HCEC 1CT (cell line): ENCODE data around the gene MYRFL.

Experiments
- DNase-seq: peaks from one replicate; pipeline ENCODE4 v3.0.0-alpha.2; 2017

Gene MYRFL

GRCh38 chr12:69900720-69901131, 75.7 kb downstream of the MYRFL start:
- peak; percentile 53 for DNase-seq

GRCh38 chr12:69901221-69901905, 76.3 kb downstream of the MYRFL start:
- no peak for DNase-seq

GRCh38 chr12:69903548-69903947, 78.5 kb downstream of the MYRFL start:
- DNase-seq: no peak

GRCh38 chr12:69904777-69905176, 79.8 kb downstream of the MYRFL start:
- DNase-seq: peak; percentile 19

- DNase-seq: no peak
Measured at GRCh38 chr12:69905801-69906200, 80.8 kb downstream of the MYRFL start.

- no peak for DNase-seq
Measured at GRCh38 chr12:69906411-69907216, 81.6 kb downstream of the MYRFL start.

- no peak for DNase-seq
Measured at GRCh38 chr12:69908203-69908602, 83.2 kb downstream of the MYRFL start.

- no peak for DNase-seq
Measured at GRCh38 chr12:69910694-69911093, 85.7 kb downstream of the MYRFL start.

- DNase-seq: no peak
Measured at GRCh38 chr12:69913526-69913925, 88.5 kb downstream of the MYRFL start.

GRCh38 chr12:69915964-69916363, 90.9 kb downstream of the MYRFL start:
- DNase-seq: no peak

GRCh38 chr12:69916544-69917235, 91.7 kb downstream of the MYRFL start:
- no peak for DNase-seq

GRCh38 chr12:69918287-69918686, 93.3 kb downstream of the MYRFL start:
- DNase-seq: no peak

- no peak for DNase-seq
Measured at GRCh38 chr12:69919495-69919894, 94.5 kb downstream of the MYRFL start.

GRCh38 chr12:69921831-69922230, 96.8 kb downstream of the MYRFL start:
- DNase-seq: no peak

GRCh38 chr12:69922999-69923398, 98.0 kb downstream of the MYRFL start:
- DNase-seq: no peak

GRCh38 chr12:69925291-69925690, 100.3 kb downstream of the MYRFL start:
- DNase-seq: no peak

- DNase-seq: no peak
Measured at GRCh38 chr12:69927164-69927563, 102.1 kb downstream of the MYRFL start.

GRCh38 chr12:69929125-69929524, 104.1 kb downstream of the MYRFL start:
- DNase-seq: no peak

GRCh38 chr12:69929531-69929930, 104.5 kb downstream of the MYRFL start:
- no peak for DNase-seq

- no peak for DNase-seq
Measured at GRCh38 chr12:69931569-69931968, 106.5 kb downstream of the MYRFL start.

- no peak for DNase-seq
Measured at GRCh38 chr12:69932154-69932553, 107.1 kb downstream of the MYRFL start.

GRCh38 chr12:69932676-69933552, 107.9 kb downstream of the MYRFL start:
- no peak for DNase-seq

- no peak for DNase-seq
Measured at GRCh38 chr12:69934011-69934410, 109.0 kb downstream of the MYRFL start.
